Muscle layer of duodenum (tissue), 2 donors: ENCODE data around the gene DIP2C.

Experiments used
- H3K27ac ChIP-seq: one replicate; pipeline ENCODE4 v1.7.0; 2013; ENCODE audit warnings: mild to moderate bottlenecking, low read length
- H3K27me3 ChIP-seq: one replicate; pipeline ENCODE4 v1.7.0; 2013; ENCODE audit warnings: low read depth, mild to moderate bottlenecking, control low read depth, low read length
- H3K36me3 ChIP-seq, 2 donors: one replicate each; pipeline ENCODE4 v1.7.0; 2013; ENCODE audit warnings: low read length in 2 of 2, control low read depth in 1 of 2, mild to moderate bottlenecking in 1 of 2; ENCODE audit not compliant: insufficient read depth in 2 of 2, control insufficient read depth in 1 of 2
- H3K4me1 ChIP-seq, 2 donors: one replicate each; pipeline ENCODE4 v1.7.0; 2013; ENCODE audit warnings: low read length in 2 of 2, mild to moderate bottlenecking in 2 of 2, control low read depth in 1 of 2, moderate library complexity in 1 of 2; ENCODE audit not compliant: insufficient read depth in 2 of 2, control insufficient read depth in 1 of 2
- H3K4me3 ChIP-seq, 2 donors: one replicate each; pipeline ENCODE4 v1.7.0; 2013; ENCODE audit warnings: low read length in 2 of 2, low read depth in 1 of 2, mild to moderate bottlenecking in 1 of 2
- H3K9me3 ChIP-seq, 2 donors: one replicate each; pipeline ENCODE4 v1.7.0; 2013; ENCODE audit warnings: low read length in 2 of 2, control low read depth in 1 of 2, mild to moderate bottlenecking in 1 of 2; ENCODE audit not compliant: control insufficient read depth in 1 of 2
- donor health status: healthy.

DIP2C gene

GRCh38 chr10:550665-551372, 138.6 kb downstream of the DIP2C start:
- Histone ChIP-seq H3K27ac (no peak overlapping the region), H3K4me1 (peaks cover 4 to 37% of the 10 kb centered on the region in 2 donors), H3K9me3 (no peaks in the 10 kb centered on the region), H3K4me3 (no peak overlapping the region), H3K27me3 (no peaks in the 10 kb centered on the region), H3K36me3 (no peaks in the 10 kb centered on the region)

DNA sequence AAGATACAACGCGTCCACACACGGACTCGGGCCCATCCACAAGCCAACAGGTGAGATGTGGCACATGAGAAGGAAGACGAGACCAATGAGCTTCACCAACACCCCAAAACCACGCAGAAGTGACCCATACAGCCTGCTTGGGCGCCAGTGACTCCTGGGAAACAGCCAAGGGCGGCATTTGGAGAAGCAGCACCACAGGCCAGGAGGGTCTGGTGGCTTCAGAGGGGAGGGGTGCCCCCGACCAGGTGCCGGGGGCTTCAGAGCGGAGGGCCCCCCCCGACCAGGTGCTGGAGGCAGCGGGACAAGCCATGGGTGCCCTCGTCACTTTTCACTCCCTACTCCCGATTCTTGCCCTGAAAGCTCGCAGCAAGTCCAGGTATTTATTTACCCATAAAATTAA, 140.1 kb downstream of the DIP2C start:
- no peak overlapping the region for H3K27ac ChIP-seq
- H3K9me3 ChIP-seq = no peaks in the 10 kb centered on the region
- H3K4me1 ChIP-seq = peaks cover 4 to 34% of the 10 kb centered on the region in 2 donors
- H3K36me3 ChIP-seq = no peaks in the 10 kb centered on the region
- H3K27me3 ChIP-seq = no peaks in the 10 kb centered on the region
- no peak overlapping the region for H3K4me3 ChIP-seq

DNA sequence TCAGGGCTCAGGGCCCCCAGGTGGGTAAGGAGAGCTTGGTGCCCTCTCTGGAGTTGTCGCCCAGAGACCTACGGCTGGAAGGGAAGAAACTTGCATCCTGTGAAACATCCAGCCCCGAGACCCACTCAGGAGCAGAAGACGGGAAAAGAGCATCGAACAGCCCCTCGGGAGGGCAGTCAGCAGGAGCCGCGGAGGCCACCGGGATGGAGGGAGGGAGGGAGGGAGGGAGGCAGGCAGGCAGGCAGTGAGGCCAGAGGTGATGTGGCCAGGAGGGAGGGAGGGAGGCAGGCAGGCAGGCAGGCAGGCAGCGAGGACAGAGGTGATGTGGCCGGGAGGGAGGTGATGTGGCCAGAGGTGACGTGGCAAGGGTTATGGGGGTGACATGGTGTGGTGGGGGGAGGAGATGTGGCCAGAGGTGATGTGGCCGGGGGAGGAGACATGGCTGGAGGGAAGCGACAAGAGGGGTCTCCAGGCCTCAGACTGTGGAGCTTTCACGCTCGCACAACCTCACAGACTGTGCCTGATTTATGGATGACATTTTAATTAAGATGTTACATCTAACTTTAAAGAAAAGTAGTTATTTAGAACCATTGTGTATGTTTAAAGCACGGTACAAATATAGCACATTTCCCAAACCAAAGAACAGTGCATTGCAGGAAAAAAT, 141.1 kb downstream of the DIP2C start:
- Histone ChIP-seq H3K4me1 (peaks cover 4 to 34% of the 10 kb centered on the region in 2 donors), H3K27ac (no peak overlapping the region), H3K9me3 (no peaks in the 10 kb centered on the region), H3K36me3 (no peaks in the 10 kb centered on the region), H3K4me3 (no peak overlapping the region), H3K27me3 (no peaks in the 10 kb centered on the region)

DNA sequence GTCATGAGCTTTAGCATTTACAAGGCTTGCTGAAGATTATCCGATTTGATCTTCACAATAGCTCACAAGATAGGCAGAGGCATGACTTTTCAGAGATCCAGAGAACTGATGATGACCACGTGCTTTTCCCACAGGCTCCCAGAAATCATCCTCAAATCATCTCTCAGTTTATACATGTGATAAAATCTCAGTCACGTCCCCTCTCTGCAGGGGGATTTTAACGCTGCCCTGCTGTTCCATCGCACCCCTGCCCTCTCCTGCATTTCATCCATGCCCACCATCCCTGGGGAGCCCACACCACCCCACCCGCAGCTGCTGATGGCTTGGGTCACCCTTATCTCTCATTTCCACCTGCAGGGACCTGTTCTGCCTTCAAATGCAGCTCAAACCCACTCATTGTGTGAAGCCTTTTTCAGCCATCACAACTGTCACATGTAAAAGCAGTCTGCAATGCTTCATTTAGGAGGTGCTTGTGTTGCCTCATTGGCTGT, 141.8 kb downstream of the DIP2C start:
- Histone ChIP-seq H3K36me3 (no peaks in the 10 kb centered on the region), H3K4me1 (peaks cover 4 to 28% of the 10 kb centered on the region in 2 donors), H3K4me3 (no peak overlapping the region), H3K27ac (no peak overlapping the region), H3K9me3 (no peaks in the 10 kb centered on the region), H3K27me3 (no peaks in the 10 kb centered on the region)

GRCh38 chr10:546971-547590, 142.4 kb downstream of the DIP2C start:
- no peaks in the 10 kb centered on the region for H3K36me3 ChIP-seq
- no peaks in the 10 kb centered on the region for H3K27me3 ChIP-seq
- no peak overlapping the region for H3K4me3 ChIP-seq
- no peak overlapping the region for H3K27ac ChIP-seq
- peaks cover 4 to 27% of the 10 kb centered on the region in 2 donors for H3K4me1 ChIP-seq
- no peaks in the 10 kb centered on the region for H3K9me3 ChIP-seq

DNA sequence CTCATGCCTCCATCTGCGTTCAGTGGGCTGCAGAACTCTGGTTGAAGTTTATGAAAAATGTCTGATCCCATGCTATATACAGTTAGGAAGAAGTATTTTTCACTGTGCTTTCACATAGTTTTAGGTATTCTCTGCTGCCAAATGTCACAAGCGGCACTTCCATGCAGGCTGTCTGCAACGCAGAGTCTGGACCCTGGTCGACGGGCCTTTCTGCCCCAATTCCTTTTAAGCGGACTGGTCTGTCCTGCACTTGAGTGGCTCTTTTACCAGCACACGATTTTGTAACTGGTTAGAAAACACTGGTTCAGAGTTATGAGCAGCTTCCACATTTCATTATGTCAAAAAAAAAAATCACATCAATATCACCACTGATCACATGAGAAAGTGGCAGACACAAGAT, 143.0 kb downstream of the DIP2C start:
- Histone ChIP-seq H3K27me3 (no peaks in the 10 kb centered on the region), H3K9me3 (no peaks in the 10 kb centered on the region), H3K4me3 (no peak overlapping the region), H3K4me1 (peaks cover 4 to 26% of the 10 kb centered on the region in 2 donors), H3K27ac (no peak overlapping the region), H3K36me3 (no peaks in the 10 kb centered on the region)

DNA sequence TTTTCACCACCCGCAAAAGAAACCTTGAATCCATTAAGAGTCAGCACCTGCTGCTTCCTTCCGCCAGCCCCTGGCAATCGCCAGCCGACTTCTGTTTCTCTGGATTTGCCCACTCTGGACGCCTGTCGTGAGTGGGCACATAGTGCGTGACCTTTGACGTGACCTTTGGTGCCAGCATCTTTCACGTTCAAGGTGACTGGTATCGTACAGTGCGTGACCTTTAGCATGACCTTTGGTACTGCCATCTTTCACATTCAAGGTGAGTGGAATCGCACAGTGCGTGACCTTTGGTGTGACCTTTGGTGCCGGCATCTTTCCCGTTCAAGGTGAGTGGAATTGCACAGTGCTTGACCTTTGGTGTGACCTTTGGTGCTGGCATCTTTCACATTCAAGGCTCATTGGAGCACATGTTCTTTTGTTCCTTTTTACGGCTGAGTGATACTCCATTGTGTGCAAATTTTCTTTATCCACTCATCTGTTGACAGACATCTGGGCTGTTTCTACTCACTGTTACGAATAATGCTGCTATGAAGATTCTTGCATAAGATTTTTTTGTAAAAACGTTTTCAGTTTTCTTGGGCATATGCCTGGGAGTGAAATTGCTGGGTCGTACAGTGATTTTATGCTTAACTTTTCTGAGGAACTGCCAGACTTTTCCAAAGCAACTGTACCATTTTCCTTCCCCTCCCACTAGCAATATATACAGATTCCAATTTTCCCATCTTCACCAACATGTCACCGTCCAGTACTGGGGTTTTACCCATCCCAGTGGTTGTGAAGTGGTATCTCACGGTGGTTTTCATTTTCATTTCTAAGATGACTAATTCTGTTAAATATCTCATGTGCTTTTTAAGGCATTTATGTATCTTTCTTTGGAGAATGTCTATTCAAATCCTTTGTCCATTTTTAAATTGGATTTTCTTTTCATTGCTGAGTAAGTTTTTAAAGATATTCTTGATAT, 145.3 kb downstream of the DIP2C start:
- peaks cover 4 to 18% of the 10 kb centered on the region in 2 donors for H3K4me1 ChIP-seq
- H3K4me3 ChIP-seq = no peak overlapping the region
- no peaks in the 10 kb centered on the region for H3K27me3 ChIP-seq
- H3K9me3 ChIP-seq = no peaks in the 10 kb centered on the region
- no peak overlapping the region for H3K27ac ChIP-seq
- no peaks in the 10 kb centered on the region for H3K36me3 ChIP-seq

GRCh38 chr10:543131-543530, 146.3 kb downstream of the DIP2C start:
- Histone ChIP-seq H3K4me1 (peaks cover 4 to 18% of the 10 kb centered on the region in 2 donors), H3K27ac (no peak overlapping the region), H3K4me3 (no peak overlapping the region)

DNA sequence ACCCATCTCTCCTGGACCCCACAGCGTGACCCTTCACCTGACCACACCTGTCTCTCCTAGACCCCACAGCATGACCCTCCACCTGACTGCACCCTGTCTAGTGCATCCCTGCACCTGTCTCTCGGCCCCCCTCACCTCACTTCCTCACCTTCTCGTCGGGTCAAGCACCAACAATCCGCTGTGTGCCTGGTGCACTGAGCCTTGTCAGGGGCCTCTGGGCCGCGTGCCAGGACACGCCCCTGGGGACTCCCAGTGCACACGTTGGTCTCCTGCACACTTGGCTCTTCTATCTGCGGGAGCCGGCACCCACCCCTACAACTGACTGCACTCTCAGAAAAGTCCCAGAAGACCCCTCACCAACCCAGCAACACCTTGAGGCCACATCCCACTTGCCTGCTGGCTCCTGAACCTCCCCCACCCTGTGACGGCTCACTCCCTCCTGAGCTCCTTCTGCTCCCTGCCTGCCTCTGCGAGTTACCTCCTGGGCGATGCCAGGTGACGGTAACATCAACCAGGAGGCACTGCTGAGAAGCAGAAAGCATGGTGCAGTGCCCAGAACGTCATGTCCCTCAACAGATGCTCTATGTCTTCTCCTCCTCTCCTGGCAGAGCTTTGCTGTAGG, 147.6 kb downstream of the DIP2C start:
- no peak overlapping the region for H3K4me3 ChIP-seq
- H3K27ac ChIP-seq = no peak overlapping the region
- H3K9me3 ChIP-seq = no peaks in the 10 kb centered on the region
- no peaks in the 10 kb centered on the region for H3K27me3 ChIP-seq
- H3K36me3 ChIP-seq = no peaks in the 10 kb centered on the region
- H3K4me1 ChIP-seq = peaks cover 0 to 10% of the 10 kb centered on the region in 2 donors

More at GRCh38 chr10:543131-543530, 146.3 kb downstream of the DIP2C start:
- no peaks in the 10 kb centered on the region for H3K27me3 ChIP-seq
- H3K36me3 ChIP-seq = no peaks in the 10 kb centered on the region
- no peaks in the 10 kb centered on the region for H3K9me3 ChIP-seq

DNA sequence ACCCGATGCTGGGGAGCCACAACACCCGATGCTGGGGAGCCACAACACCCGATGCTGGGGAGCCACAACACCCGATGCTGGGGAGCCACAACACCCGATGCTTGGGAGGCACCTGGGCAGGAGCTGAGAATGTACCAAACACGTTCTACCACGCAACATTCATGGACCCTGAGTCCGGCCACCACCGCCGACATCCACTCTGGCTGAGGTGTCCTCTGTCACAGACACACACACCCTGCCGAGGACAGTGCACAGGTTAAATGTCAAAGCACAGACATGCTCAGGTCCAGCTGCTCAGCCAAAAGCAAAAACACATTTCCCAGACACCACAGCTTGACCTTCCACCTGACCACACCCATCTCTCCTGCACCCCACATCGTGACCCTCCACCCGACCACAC, 148.4 kb downstream of the DIP2C start:
- H3K27me3 ChIP-seq = no peaks in the 10 kb centered on the region
- peaks cover 0 to 15% of the 10 kb centered on the region in 2 donors for H3K4me1 ChIP-seq
- H3K27ac ChIP-seq = no peak overlapping the region
- no peaks in the 10 kb centered on the region for H3K36me3 ChIP-seq
- no peaks in the 10 kb centered on the region for H3K9me3 ChIP-seq
- H3K4me3 ChIP-seq = no peak overlapping the region
